Keratinocyte (primary cell): ENCODE data around the gene FARSB. TPM values are rescaled to one million over a fixed set of nuclear protein-coding genes. Genes with fewer than 3 reads are reported as not detected.

Source experiments
- DNase-seq: peaks from one replicate; pipeline ENCODE4 v3.0.0-alpha.2; 2011; ENCODE audit warnings: low read depth, missing footprints, low spot score
- FAIRE-seq: peaks from 2 replicates; lab custom pipeline; 2011; peaks lifted over from hg19 to GRCh38; lab: Jason Lieb, UNC
- H2AFZ ChIP-seq: 2 replicates; pipeline ENCODE4 v1.6.0; 2012; ENCODE audit warnings: low read length, control low read depth, inconsistent platforms; ENCODE audit not compliant: control insufficient read depth
- H3K27ac ChIP-seq: 2 replicates; pipeline ENCODE4 v1.5.1; 2011; ENCODE audit warnings: low read length; ENCODE audit not compliant: control insufficient read depth, insufficient read depth
- H3K27me3 ChIP-seq: 3 replicates; pipeline ENCODE4 v1.6.0; 2011; ENCODE audit warnings: low read length; ENCODE audit not compliant: control insufficient read depth, insufficient read depth; ENCODE audit errors: extremely low read depth
- H3K36me3 ChIP-seq, 2 experiments: 2 replicates in 1 of 2; 3 replicates in 1 of 2; pipeline ENCODE4 v1.5.1; 2011; ENCODE audit warnings: low read length in 2 of 2, mild to moderate bottlenecking in 1 of 2; ENCODE audit not compliant: control insufficient read depth in 2 of 2, insufficient read depth in 2 of 2; ENCODE audit errors: extremely low read depth in 1 of 2
- H3K4me1 ChIP-seq: 3 replicates; pipeline ENCODE4 v1.5.1; 2011; ENCODE audit warnings: low read length; ENCODE audit not compliant: control insufficient read depth, insufficient read depth; ENCODE audit errors: extremely low read depth
- H3K4me2 ChIP-seq: 3 replicates; pipeline ENCODE4 v1.6.0; 2011; ENCODE audit warnings: low read depth, low read length; ENCODE audit not compliant: control insufficient read depth, insufficient read depth; ENCODE audit errors: extremely low read depth
- H3K4me3 ChIP-seq, 3 experiments: fragments of 200-600 bp in 1 of 3; sonication (generic) in 1 of 3; 2 replicates in 2 of 3; 3 replicates in 1 of 3; pipeline ENCODE4 v1.5.1; 2011 to 2016; ENCODE audit warnings: low read length in 3 of 3, mild to moderate bottlenecking in 3 of 3, control low read depth in 2 of 3, inconsistent platforms in 1 of 3, low read depth in 1 of 3, mixed read lengths in 1 of 3, mixed run types in 1 of 3, moderate library complexity in 1 of 3; ENCODE audit not compliant: control insufficient read depth in 2 of 3, insufficient read depth in 2 of 3; ENCODE audit errors: extremely low read depth in 1 of 3
- H3K79me2 ChIP-seq: 2 replicates; pipeline ENCODE4 v1.6.0; 2012; ENCODE audit warnings: low read length; ENCODE audit not compliant: control insufficient read depth, insufficient read depth
- H3K9ac ChIP-seq: 3 replicates; pipeline ENCODE4 v1.6.0; 2011; ENCODE audit warnings: low read length; ENCODE audit not compliant: control insufficient read depth, insufficient read depth; ENCODE audit errors: extremely low read depth
- H3K9me1 ChIP-seq: 3 replicates; pipeline ENCODE4 v1.6.0; 2011; ENCODE audit warnings: low read length; ENCODE audit not compliant: control insufficient read depth, insufficient read depth; ENCODE audit errors: extremely low read depth
- H3K9me3 ChIP-seq: 2 replicates; pipeline ENCODE4 v1.5.1; 2012; ENCODE audit warnings: low read depth, low read length; ENCODE audit not compliant: control insufficient read depth
- H4K20me1 ChIP-seq: 3 replicates; pipeline ENCODE4 v1.6.0; 2011; ENCODE audit warnings: low read length; ENCODE audit not compliant: control insufficient read depth, insufficient read depth; ENCODE audit errors: extremely low read depth
- CTCF ChIP-seq, 3 experiments: IDR thresholded peaks in 1 of 3; conservative IDR thresholded peaks in 1 of 3; optimal IDR thresholded peaks in 1 of 3; 2 replicates in 2 of 3; 3 replicates in 1 of 3; pipeline versions ENCODE3 to v1.5.1; 2011; ENCODE audit warnings: low read length in 3 of 3, mild to moderate bottlenecking in 3 of 3, moderate library complexity in 2 of 3, control low read depth in 1 of 3, inconsistent platforms in 1 of 3; ENCODE audit not compliant: insufficient read depth in 2 of 3; ENCODE audit errors: extremely low read depth in 1 of 3
- EZH2 ChIP-seq: IDR thresholded peaks from one replicate; pipeline ENCODE4 v1.6.1; 2012; ENCODE audit warnings: inconsistent platforms, mild to moderate bottlenecking, low read length, moderate library complexity
- dilution Hi-C: fragments of 300-500 bp; cut with MboI; formaldehyde crosslinking; loops from one replicate; pipeline ENCODE4 v1.7.0; 2020; ENCODE audit warnings: low sequenced_read_pairs; ENCODE audit not compliant: extremely low pct_ligation_motif_present
- polyA plus RNA-seq, 5 experiments: library from polyadenylated mRNA; depleted of rRNA in 3 of 5; stranded (reverse) in 3 of 5; stranded (forward) in 1 of 5; unstranded in 1 of 5; fragments of >200 nt; gene quantifications; 1 replicate in 1 of 5; 2 replicates in 3 of 5; 3 replicates in 1 of 5; pipeline versions ENCODE4 v1.2.1 to v1.2.3, GENCODE V29; 2011 to 2012; ENCODE audit warnings: missing spikeins in 2 of 5, low read depth in 1 of 5, low replicate concordance in 1 of 5

Gene FARSB
- polyA plus RNA-seq, 1 donor (not counting 4 experiments of a cell fraction or from before 2014, with no cell fraction given) = 68.8 TPM

- FAIRE-seq (no peak), DNase-seq (no peak)
- Histone ChIP-seq H3K4me2 (no peak overlapping the region), H3K9ac (no peak overlapping the region), H3K27me3 (peaks cover 4% of the 10 kb centered on the region), H3K79me2 (no peaks in the 10 kb centered on the region), H3K9me1 (no peaks in the 10 kb centered on the region), H3K27ac (no peak overlapping the region), H3K9me3 (no peaks in the 10 kb centered on the region), H3K4me3 (no peak overlapping the region), H3K4me1 (no peaks in the 10 kb centered on the region), H2AFZ (no peak overlapping the region), H4K20me1 (no peaks in the 10 kb centered on the region), H3K36me3 (no peaks in the 10 kb centered on the region)
- dilution Hi-C loops = no loop called here
- TF ChIP-seq CTCF (optimal IDR thresholded peaks at IDR 0.05 in 1 of 3, IDR thresholded peaks at IDR 0.05 in 1 of 3, conservative IDR thresholded peaks at IDR 0.05 in 1 of 3; ENCODE audit: extremely low read depth in 1 of 3, insufficient read depth in 2 of 3, low read length in 3 of 3) (no peak), EZH2 (no peak)
Measured at GRCh38 chr2:222554517-222554916, 101.4 kb downstream of the FARSB start.

- FAIRE-seq (no peak), DNase-seq (no peak)
- TF ChIP-seq CTCF (optimal IDR thresholded peaks at IDR 0.05 in 1 of 3, IDR thresholded peaks at IDR 0.05 in 1 of 3, conservative IDR thresholded peaks at IDR 0.05 in 1 of 3; ENCODE audit: extremely low read depth in 1 of 3, insufficient read depth in 2 of 3, low read length in 3 of 3) (no peak), EZH2 (no peak)
- no peaks in the 10 kb centered on the region for H4K20me1 ChIP-seq
- H3K4me3 ChIP-seq = no peak overlapping the region
- H3K4me1 ChIP-seq = no peaks in the 10 kb centered on the region
- H3K27ac ChIP-seq = no peak overlapping the region
- no peaks in the 10 kb centered on the region for H3K79me2 ChIP-seq
- no peak overlapping the region for H3K4me2 ChIP-seq
- no peaks in the 10 kb centered on the region for H3K36me3 ChIP-seq
- H3K27me3 ChIP-seq = no peaks in the 10 kb centered on the region
- H3K9me1 ChIP-seq = no peaks in the 10 kb centered on the region
- no peak overlapping the region for H3K9ac ChIP-seq
- no peaks in the 10 kb centered on the region for H3K9me3 ChIP-seq
- dilution Hi-C loops = no loop called here
- no peak overlapping the region for H2AFZ ChIP-seq
Measured at GRCh38 chr2:222548992-222549391, 106.9 kb downstream of the FARSB start.
